HCEC 1CT (cell line): ENCODE data around the gene ASB9.
"Not testable (repeated sequence)": the region's sequence is repeated elsewhere in the genome, so short reads cannot be mapped to it uniquely, and the experiment has no call there.

Source experiments
- DNase-seq: peaks from one replicate; pipeline ENCODE4 v3.0.0-alpha.2; 2017

ASB9 gene

GRCh38 chrX:15240414-15240813 lies 29.5 kb downstream of the ASB9 start:
- no peak for DNase-seq

GRCh38 chrX:15236146-15236545 lies 33.7 kb downstream of the ASB9 start:
- DNase-seq, result no peak

DNA sequence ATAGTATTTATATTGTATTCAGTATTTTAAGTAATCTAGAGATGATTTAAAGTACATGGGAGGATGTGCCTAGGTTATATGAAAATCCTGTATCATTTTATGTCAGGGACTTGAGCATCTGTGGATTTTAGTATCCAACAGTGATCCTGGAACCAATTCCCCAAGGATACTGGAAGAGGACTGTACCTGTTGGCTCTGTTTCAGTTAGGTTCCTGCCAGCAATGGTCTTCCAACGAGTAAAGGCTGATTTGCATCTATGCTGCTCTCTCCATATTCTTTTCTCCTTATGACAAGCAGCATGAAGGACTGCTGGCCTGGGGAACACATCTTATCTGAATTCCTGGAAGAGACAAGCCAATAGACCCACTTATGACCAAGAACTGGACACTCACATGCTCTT lies 34.9 kb downstream of the ASB9 start:
- no peak for DNase-seq

DNA sequence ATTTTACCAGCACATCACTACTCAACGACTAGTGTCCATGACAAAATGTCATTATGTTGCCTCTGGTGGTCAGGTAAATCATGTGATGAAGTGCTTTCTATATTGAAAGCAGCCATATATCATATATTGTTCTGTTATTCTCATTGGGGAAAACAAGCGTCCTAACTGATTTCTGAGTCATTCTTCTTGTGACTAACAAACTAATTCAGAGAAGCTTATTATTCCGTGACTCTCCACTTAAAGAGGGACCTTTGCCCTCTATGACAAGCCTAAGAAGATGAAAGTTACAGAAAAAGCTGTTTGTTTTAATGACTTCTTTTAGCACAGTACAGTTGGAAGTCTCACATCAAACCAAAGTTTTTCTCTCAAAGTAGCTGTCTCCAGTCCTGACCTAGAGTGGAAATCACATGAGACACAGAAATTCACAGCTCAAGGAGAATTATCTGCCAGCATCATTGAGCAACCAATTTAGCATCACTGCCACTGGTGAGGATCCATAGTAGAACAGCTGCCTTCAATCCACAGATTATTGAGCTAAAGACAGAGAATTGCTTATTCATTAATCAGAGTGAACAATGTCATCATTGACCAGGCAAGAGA lies 36.4 kb downstream of the ASB9 start:
- DNase-seq, result no peak

DNA sequence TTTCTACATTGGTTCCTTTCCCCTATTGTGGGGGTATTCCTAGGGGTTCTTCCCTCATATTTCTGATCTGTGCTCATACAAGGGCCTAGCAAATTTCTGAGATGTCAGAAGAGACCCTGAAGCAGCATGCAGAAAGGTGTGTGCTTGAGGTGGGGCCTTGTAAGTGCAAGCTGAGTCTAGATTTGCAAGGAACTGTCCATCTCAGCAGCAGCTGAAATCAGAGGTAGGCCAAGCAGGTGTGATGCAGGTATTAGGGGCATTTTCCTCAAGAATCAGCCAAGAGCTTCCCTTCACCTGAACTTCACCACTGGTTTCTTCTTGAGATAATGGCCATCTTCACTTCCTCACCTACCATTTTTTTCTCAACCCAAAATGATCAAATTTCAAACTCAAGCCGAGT lies 45.1 kb downstream of the ASB9 start:
- DNase-seq, result no peak

- DNase-seq, result no peak
These were observed 48.6 kb downstream of the ASB9 start for GRCh38 chrX:15221321-15221720.

DNA sequence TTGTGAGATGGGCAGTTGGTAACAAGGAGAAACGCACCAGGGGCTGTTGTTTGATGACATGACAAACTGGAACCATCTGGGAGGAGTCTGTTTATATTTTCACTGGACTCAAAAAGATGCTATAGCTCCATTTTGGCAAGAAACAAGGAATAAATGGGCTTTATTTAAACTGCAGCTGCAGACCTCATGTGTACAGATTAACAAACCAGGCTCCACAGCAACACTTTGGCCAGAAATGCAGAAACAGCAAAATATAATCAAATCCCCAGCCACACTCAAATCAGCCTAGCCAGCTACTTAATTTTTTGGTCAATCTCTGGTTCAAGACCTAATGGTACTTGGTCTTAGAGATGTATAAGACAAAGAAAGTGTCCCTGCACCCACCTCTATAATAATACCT lies 52.7 kb downstream of the ASB9 start:
- DNase-seq, result no peak

DNA sequence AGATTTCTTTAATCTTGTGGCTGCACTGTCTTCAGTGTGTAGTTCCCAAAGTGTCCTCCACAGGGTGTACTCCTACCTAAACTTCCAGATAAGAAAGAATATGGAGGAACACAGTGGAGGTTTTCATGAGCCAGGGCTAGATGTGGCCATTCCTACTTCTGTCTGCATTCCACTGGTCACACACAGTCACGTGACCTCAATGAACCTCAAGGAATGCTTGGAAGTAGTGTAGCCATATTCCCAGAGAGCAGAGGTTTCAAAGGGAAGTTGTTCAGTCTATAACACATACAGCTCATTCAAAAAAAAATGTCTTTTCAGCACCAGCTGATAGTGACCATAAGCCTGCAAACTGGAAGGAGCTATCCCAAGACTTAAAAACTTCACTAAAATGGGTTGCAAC lies 53.6 kb downstream of the ASB9 start:
- no peak for DNase-seq

DNA sequence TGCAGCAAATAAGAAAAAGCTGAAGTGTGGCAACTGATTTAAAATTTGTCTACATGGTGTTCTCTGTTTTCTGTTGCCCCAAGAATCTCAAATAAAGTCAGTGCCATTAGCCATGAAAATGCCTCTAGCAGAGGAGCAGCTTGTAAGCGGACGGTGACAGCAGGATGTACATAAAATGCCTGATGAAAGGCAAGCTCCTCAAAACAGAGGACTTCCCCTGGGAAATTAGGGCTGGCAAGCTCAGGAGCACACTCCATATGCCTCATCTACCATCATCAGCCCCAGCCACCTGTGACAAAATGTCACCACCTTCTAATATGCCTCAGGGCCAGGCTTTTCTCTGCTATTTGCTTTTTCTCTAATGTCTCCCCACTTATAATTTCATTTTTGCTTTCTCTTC lies 54.5 kb downstream of the ASB9 start:
- DNase-seq, result no peak

GRCh38 chrX:15214588-15214987 lies 55.3 kb downstream of the ASB9 start:
- DNase-seq, result no peak

DNA sequence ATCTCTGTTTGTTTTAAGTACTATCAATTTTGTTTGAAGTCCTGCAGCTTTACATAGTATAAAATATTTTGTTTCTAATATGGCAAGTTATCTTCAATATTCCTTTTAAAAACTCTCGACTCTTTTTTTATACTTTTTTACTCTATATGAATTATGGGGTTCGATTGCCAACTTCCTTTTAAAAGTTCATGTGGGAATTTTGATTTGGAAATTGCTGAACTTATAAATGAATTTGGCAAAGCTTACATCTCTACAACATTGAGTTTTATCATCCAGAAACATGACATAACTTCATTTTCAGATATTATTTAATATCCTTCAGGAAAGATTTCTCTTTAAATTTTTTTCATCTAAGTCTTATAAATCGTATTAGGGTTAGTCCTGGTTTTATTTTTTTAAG lies 60.8 kb downstream of the ASB9 start:
- DNase-seq, result no peak

GRCh38 chrX:15207994-15208393 lies 61.9 kb downstream of the ASB9 start:
- DNase-seq, result no peak

DNA sequence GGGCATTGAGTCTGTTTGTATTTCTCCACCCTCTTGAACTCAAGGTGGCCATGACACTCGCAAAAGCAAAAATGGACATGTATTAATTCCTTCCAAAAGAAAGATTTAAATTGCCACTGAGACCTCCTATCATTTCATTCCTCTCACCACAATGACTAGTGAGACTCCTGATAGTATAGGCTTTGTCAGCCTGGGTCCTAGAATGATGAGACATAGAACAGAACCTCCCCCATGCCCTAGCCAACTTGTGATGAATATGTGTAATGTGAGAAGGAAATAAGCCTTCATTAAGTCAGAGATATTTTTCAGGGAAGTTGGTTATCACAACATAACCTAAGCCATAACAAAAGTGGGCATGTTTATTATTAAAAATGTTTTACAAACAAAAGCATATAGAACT lies 62.5 kb downstream of the ASB9 start:
- DNase-seq, result no peak

DNA sequence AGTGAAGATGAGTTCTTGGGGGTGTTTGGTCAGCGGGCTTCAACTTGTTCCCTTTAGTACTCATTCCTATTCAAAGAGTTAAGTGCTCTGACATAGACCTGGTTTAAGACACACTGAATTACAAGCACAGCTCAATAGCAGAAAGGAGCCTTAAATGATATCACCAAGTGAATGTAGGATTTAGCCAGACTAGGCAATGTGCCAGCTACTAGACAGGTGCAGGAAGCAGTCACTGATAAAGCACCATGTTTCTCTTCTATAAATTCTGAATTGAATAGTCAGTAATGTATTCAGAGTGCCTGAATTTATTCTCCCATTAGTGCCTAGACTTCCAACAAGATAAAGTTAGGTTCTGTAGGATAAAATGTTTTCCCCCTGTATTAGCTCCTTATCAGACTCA lies 63.6 kb downstream of the ASB9 start:
- no peak for DNase-seq

DNA sequence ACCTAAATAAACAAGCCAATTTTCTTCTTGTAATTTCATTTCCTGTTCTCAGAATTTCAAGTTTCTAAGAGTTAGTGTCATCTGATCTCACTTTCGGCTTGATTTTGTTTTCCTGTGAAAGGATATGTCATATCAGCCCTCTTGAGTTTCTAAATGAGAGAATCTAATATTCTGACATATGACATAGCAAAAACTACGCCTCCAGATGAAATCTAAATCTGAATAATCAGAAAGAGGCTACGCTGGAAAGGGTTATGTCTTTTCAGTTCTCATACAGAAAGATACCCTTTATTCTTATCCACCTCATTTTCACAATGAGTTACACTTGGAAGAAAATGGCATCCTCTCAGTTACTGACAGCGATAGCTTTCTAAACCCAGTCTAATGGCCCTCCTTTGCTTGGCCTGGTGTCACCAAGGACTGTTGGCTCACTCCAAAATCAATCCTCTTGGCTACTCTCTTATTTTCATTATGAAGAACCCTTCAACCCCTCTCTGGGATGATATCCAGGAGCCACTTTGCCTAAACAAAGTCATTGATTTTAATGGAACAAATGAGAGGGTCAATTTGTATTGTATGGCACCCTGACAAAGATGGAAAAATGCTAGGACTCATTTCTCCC lies 65.6 kb downstream of the ASB9 start:
- DNase-seq, result no peak

DNA sequence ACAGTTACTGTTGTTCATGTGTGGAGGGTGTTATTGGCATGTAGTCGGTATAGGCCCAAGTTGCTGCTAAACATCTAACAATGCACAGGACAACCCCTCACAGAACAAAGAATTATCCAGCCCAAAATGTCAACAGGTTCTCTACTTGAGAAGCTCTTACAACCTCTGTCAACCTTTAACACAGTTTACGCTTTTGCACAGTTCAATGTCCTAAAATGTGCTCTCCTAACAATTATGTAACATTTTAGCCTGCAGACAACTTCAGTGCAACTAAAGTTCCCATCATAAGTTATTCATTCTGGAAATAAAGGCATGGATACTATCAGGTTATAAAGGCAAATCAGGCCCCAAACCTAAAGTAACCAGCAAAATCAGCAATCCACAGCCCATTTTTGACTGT lies 66.2 kb downstream of the ASB9 start:
- DNase-seq, result no peak

GRCh38 chrX:15202454-15203177 lies 67.3 kb downstream of the ASB9 start:
- no peak for DNase-seq

GRCh38 chrX:15200871-15201270 lies 69.0 kb downstream of the ASB9 start:
- no peak for DNase-seq

DNA sequence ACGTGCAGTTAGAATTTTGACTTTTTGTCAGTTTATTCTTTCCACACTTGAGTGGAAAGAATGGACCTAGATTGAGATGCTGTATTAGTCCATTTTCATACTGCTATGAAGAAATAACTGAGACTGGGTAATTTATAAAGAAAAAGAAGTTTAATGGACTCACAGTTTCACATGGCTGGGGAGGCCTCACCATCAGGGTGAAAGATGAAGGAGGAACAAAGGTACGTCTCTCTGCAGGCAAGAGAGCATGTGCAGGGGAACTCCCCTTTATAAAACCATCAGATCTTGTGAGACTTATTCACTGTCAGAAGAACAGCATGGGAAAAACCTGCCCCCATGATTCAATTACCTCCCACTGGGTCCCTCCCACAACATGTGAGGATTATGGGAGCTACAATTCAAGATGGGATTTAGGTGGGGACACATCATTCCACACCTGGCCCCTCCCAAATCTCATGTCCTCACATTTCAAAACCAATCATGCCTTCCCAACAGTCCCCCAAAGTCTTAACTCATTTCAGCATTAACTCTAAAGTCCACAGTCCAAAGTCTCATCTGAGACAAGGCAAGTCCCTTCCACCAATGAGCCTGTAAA lies 71.2 kb downstream of the ASB9 start:
- DNase-seq, result not testable (repeated sequence)

DNA sequence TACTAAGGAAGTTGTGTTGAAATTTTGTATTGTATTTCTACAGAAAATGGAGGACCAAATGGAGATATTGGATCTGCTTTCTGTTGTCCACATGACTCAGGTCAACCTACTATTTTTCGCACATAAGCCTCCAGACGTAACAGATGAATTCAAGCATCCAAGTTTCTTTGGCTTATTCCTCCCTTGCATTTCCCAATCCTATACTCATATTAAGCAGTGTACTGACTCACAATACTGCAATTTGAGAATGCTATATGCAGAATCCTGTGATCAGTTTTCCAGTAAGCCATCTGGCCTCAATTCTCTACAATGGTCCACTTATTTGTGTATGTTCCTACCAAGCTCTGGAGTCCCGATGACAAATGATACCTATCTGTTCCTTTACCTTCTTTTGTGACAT lies 75.7 kb downstream of the ASB9 start:
- DNase-seq, result no peak
